MCF 10A (cell line): ENCODE results near the gene CYP3A4. TPM values are rescaled to one million over a fixed set of nuclear protein-coding genes. Genes with fewer than 3 reads are reported as not detected.
A peak's percentile ranks its signal among the peaks of the same experiment; 100 is the strongest.
"Not testable (repeated sequence)": the region's sequence is repeated elsewhere in the genome, so short reads cannot be mapped to it uniquely, and the experiment has no call there.

Experiments
- BruUV-seq: library from RNA; stranded (reverse); fragments of 400-500 nt; replicated peaks from 2 replicates; lab custom pipeline; 2021; lab: Mats Ljungman, UMichigan
- CTCF ChIA-PET: fragments of 300-600 bp; sonication (Branson Sonifier 250); formaldehyde crosslinking; extraction: SDS; loops from one replicate; lab custom pipeline; 2021; ENCODE audit warnings: antibody characterized with exemption, inconsistent platforms; lab: Yijun Ruan, JAX
- POLR2A ChIA-PET: fragments of 300-600, 350-650 bp; sonication (Branson Sonifier 250); formaldehyde crosslinking; extraction: SDS; loops from one replicate; lab custom pipeline; 2020; ENCODE audit warnings: antibody characterized with exemption, inconsistent platforms; lab: Yijun Ruan, JAX
- DNase-seq: peaks from one replicate; pipeline ENCODE4 v3.0.0-alpha.2; 2018; ENCODE audit not compliant: unreplicated experiment
- H3K27ac Mint-ChIP-seq: one replicate; pipeline ENCODE4 v1.8.0; 2022; ENCODE audit warnings: mild to moderate bottlenecking, low read depth, mixed read lengths; ENCODE audit not compliant: unreplicated experiment
- H3K27me3 Mint-ChIP-seq: one replicate; pipeline ENCODE4 v1.8.0; 2022; ENCODE audit warnings: mixed read lengths; ENCODE audit not compliant: insufficient read depth, unreplicated experiment
- H3K36me3 Mint-ChIP-seq: one replicate; pipeline ENCODE4 v1.8.0; 2022; ENCODE audit warnings: mild to moderate bottlenecking, moderate library complexity, mixed read lengths; ENCODE audit not compliant: insufficient read depth, unreplicated experiment
- H3K4me1 Mint-ChIP-seq: one replicate; pipeline ENCODE4 v1.8.0; 2022; ENCODE audit warnings: mixed read lengths; ENCODE audit not compliant: insufficient read depth, unreplicated experiment
- H3K4me3 Mint-ChIP-seq: one replicate; pipeline ENCODE4 v1.8.0; 2022; ENCODE audit warnings: mild to moderate bottlenecking, moderate library complexity, mixed read lengths; ENCODE audit not compliant: unreplicated experiment
- H3K9me3 Mint-ChIP-seq: one replicate; pipeline ENCODE4 v1.8.0; 2022; ENCODE audit warnings: mixed read lengths; ENCODE audit not compliant: unreplicated experiment
- CTCF ChIP-seq: fragments of 200-600 bp; IDR thresholded peaks from one replicate; pipeline ENCODE4 v1.8.0; 2022; ENCODE audit warnings: antibody characterized with exemption, mild to moderate bottlenecking; ENCODE audit not compliant: unreplicated experiment
- intact Hi-C: fragments of 100-400 bp; cut with micrococcal nuclease; formaldehyde crosslinking; loops from 2 replicates; pipeline ENCODE4 v1.14.1; 2022
- total RNA-seq: library from RNA; stranded (reverse); gene quantifications from 2 replicates; pipeline ENCODE4 v1.2.3, GENCODE V29; 2022

The CYP3A4 gene
- total RNA-seq, 1 experiment from 2014 or later = not detected

- ChIA-PET CTCF (interaction anchor here (0.9 to 1.1 kb wide), 3 partner anchors 10 to 189 kb away, joined by 3 to 5 read pairs (median 4); no protein-coding TSS in a partner anchor), POLR2A (interaction anchor here (0.6 to 8.0 kb wide), 25 partner anchors 9 to 190 kb away, joined by 3 to 105 read pairs (median 5); partner anchors contain the start of genes CYP3A43, CYP3A5, TRIM4 and ZSCAN25)
- no peak for TF ChIP-seq CTCF
- BruUV-seq = no TSS peak
- intact Hi-C loops = no loop called here
- Mint-ChIP-seq H3K36me3 (no peaks in the 10 kb centered on the region), H3K27me3 (no peaks in the 10 kb centered on the region), H3K4me3 (no peak overlapping the region), H3K4me1 (no peaks in the 10 kb centered on the region), H3K27ac (no peak overlapping the region), H3K9me3 (no peaks in the 10 kb centered on the region)
- DNase-seq = peak; percentile 85
Observed at GRCh38 chr7:99729486-99730237, 54.3 kb downstream of the CYP3A4 start.

GRCh38 chr7:99728615-99729014 is 55.4 kb downstream of the CYP3A4 start:
- CTCF ChIA-PET = interaction anchor here (0.9 kb wide), 1 partner anchor 190 kb away, joined by 3 read pairs; no protein-coding TSS in a partner anchor
- Mint-ChIP-seq H3K4me3 (no peak overlapping the region), H3K27ac (no peak overlapping the region), H3K27me3 (no peaks in the 10 kb centered on the region), H3K36me3 (no peaks in the 10 kb centered on the region), H3K9me3 (peaks cover 10% of the 10 kb centered on the region), H3K4me1 (peaks cover 8% of the 10 kb centered on the region)
- no peak for DNase-seq
- POLR2A ChIA-PET = interaction anchor here (0.8 to 8.0 kb wide), 16 partner anchors 8 to 191 kb away, joined by 3 to 105 read pairs (median 6); partner anchors contain the start of genes CYP3A43, CYP3A5, TRIM4 and ZSCAN25
- BruUV-seq = no TSS peak
- intact Hi-C loops = no loop called here
- no peak for TF ChIP-seq CTCF

- H3K27me3 Mint-ChIP-seq, H3K36me3 Mint-ChIP-seq, H3K4me3 Mint-ChIP-seq, DNase-seq, intact Hi-C loops, BruUV-seq, H3K27ac Mint-ChIP-seq: not testable (repeated sequence)
- ChIA-PET CTCF (interaction anchor here (1.0 kb wide), 1 partner anchor 90 kb away, joined by 3 read pairs; no protein-coding TSS in a partner anchor), POLR2A (interaction anchor here (0.7 to 1.1 kb wide), 2 partner anchors 13 to 47 kb away, joined by 3 read pairs; no protein-coding TSS in a partner anchor)
- H3K4me1 Mint-ChIP-seq = peaks cover 13% of the 10 kb centered on the region
- H3K9me3 Mint-ChIP-seq = peaks cover 11% of the 10 kb centered on the region
Observed at GRCh38 chr7:99723201-99723600, 60.8 kb downstream of the CYP3A4 start.

- Mint-ChIP-seq H3K27me3 (no peaks in the 10 kb centered on the region), H3K9me3 (peaks cover 11% of the 10 kb centered on the region), H3K4me1 (peaks cover 13% of the 10 kb centered on the region), H3K36me3 (no peaks in the 10 kb centered on the region), H3K27ac (no peak overlapping the region), H3K4me3 (no peak overlapping the region)
- TF ChIP-seq CTCF = no peak
- intact Hi-C loops = no loop called here
- ChIA-PET CTCF (interaction anchor here (0.6 to 1.0 kb wide), 2 partner anchors 9 to 77 kb away, joined by 3 read pairs; no protein-coding TSS in a partner anchor), POLR2A (interaction anchor here (0.6 to 2.6 kb wide), 5 partner anchors 8 to 87 kb away, joined by 3 to 7 read pairs (median 3); no protein-coding TSS in a partner anchor)
- DNase-seq = no peak
- no TSS peak for BruUV-seq
Observed at GRCh38 chr7:99720800-99721595, 63.0 kb downstream of the CYP3A4 start.
